HEK293 (cell line): ENCODE results near the gene PKHD1.

ENCODE experiments used
- CTCF ChIA-PET: fragments of 350-600 bp; formaldehyde crosslinking; extraction: SDS; loops from one replicate; lab custom pipeline; 2021; ENCODE audit warnings: antibody characterized with exemption; lab: Yijun Ruan, JAX
- POLR2A ChIA-PET: fragments of 300-600 bp; formaldehyde crosslinking; extraction: SDS; loops from one replicate; lab custom pipeline; 2020; ENCODE audit warnings: antibody characterized with exemption, inconsistent platforms; lab: Yijun Ruan, JAX
- H3K27ac ChIP-seq: fragments of 200-500 bp; sonication (Bioruptor generic); 2 replicates; pipeline ENCODE4 v1.5.1; 2014; ENCODE audit warnings: low read depth, low read length, control low read depth, inconsistent platforms; ENCODE audit errors: extremely low read depth
- H3K36me3 ChIP-seq, 2 experiments: fragments of 200-500 bp in 1 of 2; sonication (Bioruptor generic) in 1 of 2; 1 replicate in 1 of 2; 2 replicates in 1 of 2; pipeline ENCODE4 v1.5.1; 2014 to 2017; ENCODE audit warnings: inconsistent platforms in 2 of 2, low read length in 2 of 2; ENCODE audit not compliant: control insufficient read depth in 2 of 2, insufficient read depth in 1 of 2
- H3K4me1 ChIP-seq: fragments of 200-500 bp; sonication (Bioruptor generic); 2 replicates; pipeline ENCODE4 v1.5.1; 2014; ENCODE audit warnings: mild to moderate bottlenecking, low read length, inconsistent platforms; ENCODE audit not compliant: control insufficient read depth, insufficient read depth
- H3K4me3 ChIP-seq: 2 replicates; pipeline ENCODE4 v1.5.1; 2011; ENCODE audit warnings: low read depth, mild to moderate bottlenecking, control low read depth, low read length, moderate library complexity
- H3K9me3 ChIP-seq: fragments of 200-500 bp; sonication (Bioruptor generic); 2 replicates; pipeline ENCODE4 v1.5.1; 2014; ENCODE audit warnings: low read depth, low read length, inconsistent platforms; ENCODE audit not compliant: control insufficient read depth, insufficient read depth
- GFI1B ChIP-seq: fragments of 450-650 bp; formaldehyde crosslinking; IDR thresholded peaks from 2 replicates; pipeline ENCODE4 v1.5.1; 2016; ENCODE audit warnings: missing biosample characterization, missing genetic modification characterization
- GLIS2 ChIP-seq: fragments of 450-650 bp; formaldehyde crosslinking; IDR thresholded peaks from 2 replicates; pipeline ENCODE4 v1.5.1; 2016; ENCODE audit warnings: missing biosample characterization, missing genetic modification characterization
- MZF1 ChIP-seq: fragments of 450-650 bp; formaldehyde crosslinking; IDR thresholded peaks from 2 replicates; pipeline ENCODE4 v1.5.1; 2017; ENCODE audit warnings: missing biosample characterization, missing genetic modification characterization, borderline replicate concordance
- REPIN1 ChIP-seq: fragments of 450-650 bp; formaldehyde crosslinking; IDR thresholded peaks from 2 replicates; pipeline ENCODE4 v1.5.1; 2017; ENCODE audit warnings: missing biosample characterization, missing genetic modification characterization, low read depth
- WT1 ChIP-seq: fragments of 450-650 bp; formaldehyde crosslinking; IDR thresholded peaks from 2 replicates; pipeline ENCODE4 v1.5.1; 2016; ENCODE audit warnings: missing biosample characterization, missing genetic modification characterization
- YY2 ChIP-seq: fragments of 450-650 bp; formaldehyde crosslinking; IDR thresholded peaks from 2 replicates; pipeline ENCODE4 v1.5.1; 2016; ENCODE audit warnings: missing biosample characterization, missing genetic modification characterization
- ZBTB20 ChIP-seq: fragments of 450-650 bp; formaldehyde crosslinking; IDR thresholded peaks from 2 replicates; pipeline ENCODE4 v1.5.1; 2016; ENCODE audit warnings: missing biosample characterization, missing genetic modification characterization
- ZNF10 ChIP-seq: fragments of 450-650 bp; formaldehyde crosslinking; IDR thresholded peaks from 2 replicates; pipeline ENCODE4 v1.5.1; 2017; ENCODE audit warnings: missing biosample characterization, missing genetic modification characterization
- ZNF138 ChIP-seq: fragments of 450-650 bp; formaldehyde crosslinking; IDR thresholded peaks from 2 replicates; pipeline ENCODE4 v1.5.1; 2016; ENCODE audit warnings: missing biosample characterization, missing genetic modification characterization, borderline replicate concordance
- ZNF140 ChIP-seq: fragments of 450-650 bp; formaldehyde crosslinking; IDR thresholded peaks from 2 replicates; pipeline ENCODE4 v1.5.1; 2016; ENCODE audit warnings: missing biosample characterization, missing genetic modification characterization
- ZNF155 ChIP-seq: fragments of 450-650 bp; formaldehyde crosslinking; IDR thresholded peaks from 2 replicates; pipeline ENCODE4 v1.5.1; 2016; ENCODE audit warnings: missing biosample characterization, missing genetic modification characterization
- ZNF202 ChIP-seq: fragments of 450-650 bp; formaldehyde crosslinking; IDR thresholded peaks from 2 replicates; pipeline ENCODE4 v1.5.1; 2016; ENCODE audit warnings: missing biosample characterization, missing genetic modification characterization, borderline replicate concordance
- ZNF221 ChIP-seq: fragments of 450-650 bp; formaldehyde crosslinking; IDR thresholded peaks from 2 replicates; pipeline ENCODE4 v1.5.1; 2017; ENCODE audit warnings: missing biosample characterization, missing genetic modification characterization, borderline replicate concordance
- ZNF223 ChIP-seq: fragments of 450-650 bp; formaldehyde crosslinking; IDR thresholded peaks from 2 replicates; pipeline ENCODE4 v1.5.1; 2016; ENCODE audit warnings: missing biosample characterization, missing genetic modification characterization
- ZNF24 ChIP-seq: fragments of 450-650 bp; formaldehyde crosslinking; IDR thresholded peaks from 2 replicates; pipeline ENCODE4 v1.5.1; 2016; ENCODE audit warnings: missing biosample characterization, missing genetic modification characterization
- ZNF26 ChIP-seq: fragments of 450-650 bp; formaldehyde crosslinking; IDR thresholded peaks from 2 replicates; pipeline ENCODE4 v1.5.1; 2016; ENCODE audit warnings: missing biosample characterization, missing genetic modification characterization
- ZNF280C ChIP-seq: fragments of 450-650 bp; formaldehyde crosslinking; IDR thresholded peaks from 2 replicates; pipeline ENCODE4 v1.5.1; 2016; ENCODE audit warnings: missing biosample characterization, missing genetic modification characterization
- ZNF354C ChIP-seq: fragments of 450-650 bp; formaldehyde crosslinking; IDR thresholded peaks from 2 replicates; pipeline ENCODE4 v1.5.1; 2016; ENCODE audit warnings: missing biosample characterization, missing genetic modification characterization, low read depth, borderline replicate concordance
- ZNF624 ChIP-seq: fragments of 450-650 bp; formaldehyde crosslinking; IDR thresholded peaks from 2 replicates; pipeline ENCODE4 v1.5.1; 2017; ENCODE audit warnings: missing biosample characterization, missing genetic modification characterization
- ZNF707 ChIP-seq: fragments of 450-650 bp; formaldehyde crosslinking; IDR thresholded peaks from 2 replicates; pipeline ENCODE4 v1.5.1; 2016; ENCODE audit warnings: missing biosample characterization, missing genetic modification characterization
- ZNF791 ChIP-seq: fragments of 450-650 bp; formaldehyde crosslinking; IDR thresholded peaks from 2 replicates; pipeline ENCODE4 v1.5.1; 2016; ENCODE audit warnings: missing biosample characterization, missing genetic modification characterization
- ZNF792 ChIP-seq: fragments of 450-650 bp; formaldehyde crosslinking; IDR thresholded peaks from 2 replicates; pipeline ENCODE4 v1.5.1; 2016; ENCODE audit warnings: missing biosample characterization, missing genetic modification characterization
- ZSCAN30 ChIP-seq: fragments of 450-650 bp; IDR thresholded peaks from 2 replicates; pipeline ENCODE4 v1.5.1; 2018; ENCODE audit warnings: missing biosample characterization, mild to moderate bottlenecking, missing genetic modification characterization, moderate library complexity
- ZSCAN5A ChIP-seq: fragments of 450-650 bp; formaldehyde crosslinking; IDR thresholded peaks from 2 replicates; pipeline ENCODE4 v1.5.1; 2016; ENCODE audit warnings: missing biosample characterization, missing genetic modification characterization
- TF ChIP-seq, protein P1 (sequence below): fragments of 450-650 bp; formaldehyde crosslinking; IDR thresholded peaks from 2 replicates; pipeline ENCODE4 v1.5.1; 2016; ENCODE audit warnings: missing biosample characterization, missing genetic modification characterization
- TF ChIP-seq, protein P2 (sequence below): sonication (generic); formaldehyde crosslinking; IDR thresholded peaks from 2 replicates; pipeline ENCODE4 v1.8.1; 2022; ENCODE audit warnings: mild to moderate bottlenecking, moderate library complexity, missing genetic modification reagents
- TF ChIP-seq, protein P3 (sequence below): fragments of 450-650 bp; formaldehyde crosslinking; IDR thresholded peaks from 2 replicates; pipeline ENCODE4 v1.5.1; 2016; ENCODE audit warnings: missing biosample characterization, missing genetic modification characterization, low read depth

PKHD1 gene

GRCh38 chr6:51578994-51579393 lies 508.4 kb downstream of the PKHD1 start:
- ChIA-PET CTCF (interaction anchor here (1.0 kb wide), 1 partner anchor 9 kb away, joined by 3 read pairs; no protein-coding TSS in a partner anchor), POLR2A (no interaction called here)
- no peak overlapping the region for H3K27ac ChIP-seq
- H3K36me3 ChIP-seq: no peaks in the 10 kb centered on the region
- no peaks in the 10 kb centered on the region for H3K4me1 ChIP-seq
- no peak overlapping the region for H3K4me3 ChIP-seq
- TF ChIP-seq ZNF792 (tag by site-specific recombination) (no peak), ZNF354C (tag by site-specific recombination) (no peak), ZNF24 (no peak), ZNF223 (tag by site-specific recombination) (no peak), ZNF624 (tag by site-specific recombination) (no peak), ZSCAN30 (tag by site-specific recombination) (no peak), YY2 (no peak), ZNF26 (tag by site-specific recombination) (no peak), ZNF202 (tag by site-specific recombination) (no peak), GLIS2 (tag by site-specific recombination) (no peak), ZNF10 (tag by site-specific recombination) (no peak), GFI1B (no peak), WT1 (tag by site-specific recombination) (no peak), ZNF138 (no peak), ZNF280C (no peak), MZF1 (no peak), ZNF707 (no peak), ZNF155 (tag by site-specific recombination) (no peak)
- TF ChIP-seq, protein P1, sequence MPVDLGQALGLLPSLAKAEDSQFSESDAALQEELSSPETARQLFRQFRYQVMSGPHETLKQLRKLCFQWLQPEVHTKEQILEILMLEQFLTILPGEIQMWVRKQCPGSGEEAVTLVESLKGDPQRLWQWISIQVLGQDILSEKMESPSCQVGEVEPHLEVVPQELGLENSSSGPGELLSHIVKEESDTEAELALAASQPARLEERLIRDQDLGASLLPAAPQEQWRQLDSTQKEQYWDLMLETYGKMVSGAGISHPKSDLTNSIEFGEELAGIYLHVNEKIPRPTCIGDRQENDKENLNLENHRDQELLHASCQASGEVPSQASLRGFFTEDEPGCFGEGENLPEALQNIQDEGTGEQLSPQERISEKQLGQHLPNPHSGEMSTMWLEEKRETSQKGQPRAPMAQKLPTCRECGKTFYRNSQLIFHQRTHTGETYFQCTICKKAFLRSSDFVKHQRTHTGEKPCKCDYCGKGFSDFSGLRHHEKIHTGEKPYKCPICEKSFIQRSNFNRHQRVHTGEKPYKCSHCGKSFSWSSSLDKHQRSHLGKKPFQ (tag by site-specific recombination): no peak
- TF ChIP-seq, protein P2, sequence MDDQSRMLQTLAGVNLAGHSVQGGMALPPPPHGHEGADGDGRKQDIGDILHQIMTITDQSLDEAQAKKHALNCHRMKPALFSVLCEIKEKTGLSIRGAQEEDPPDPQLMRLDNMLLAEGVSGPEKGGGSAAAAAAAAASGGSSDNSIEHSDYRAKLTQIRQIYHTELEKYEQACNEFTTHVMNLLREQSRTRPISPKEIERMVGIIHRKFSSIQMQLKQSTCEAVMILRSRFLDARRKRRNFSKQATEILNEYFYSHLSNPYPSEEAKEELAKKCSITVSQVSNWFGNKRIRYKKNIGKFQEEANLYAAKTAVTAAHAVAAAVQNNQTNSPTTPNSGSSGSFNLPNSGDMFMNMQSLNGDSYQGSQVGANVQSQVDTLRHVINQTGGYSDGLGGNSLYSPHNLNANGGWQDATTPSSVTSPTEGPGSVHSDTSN (CRISPR knock-in tag): no peak
- H3K9me3 ChIP-seq: no peaks in the 10 kb centered on the region

- Histone ChIP-seq H3K4me1 (no peaks in the 10 kb centered on the region), H3K9me3 (no peaks in the 10 kb centered on the region), H3K27ac (no peak overlapping the region), H3K36me3 (no peaks in the 10 kb centered on the region), H3K4me3 (no peak overlapping the region)
- ChIA-PET CTCF (interaction anchor here (1.0 kb wide), 1 partner anchor 9 kb away, joined by 3 read pairs; no protein-coding TSS in a partner anchor), POLR2A (no interaction called here)
- TF ChIP-seq ZSCAN5A (tag by site-specific recombination) (no peak), ZNF791 (tag by site-specific recombination) (no peak), ZBTB20 (tag by site-specific recombination) (no peak), REPIN1 (no peak), ZNF221 (no peak), ZNF140 (no peak)
- TF ChIP-seq, protein P3, sequence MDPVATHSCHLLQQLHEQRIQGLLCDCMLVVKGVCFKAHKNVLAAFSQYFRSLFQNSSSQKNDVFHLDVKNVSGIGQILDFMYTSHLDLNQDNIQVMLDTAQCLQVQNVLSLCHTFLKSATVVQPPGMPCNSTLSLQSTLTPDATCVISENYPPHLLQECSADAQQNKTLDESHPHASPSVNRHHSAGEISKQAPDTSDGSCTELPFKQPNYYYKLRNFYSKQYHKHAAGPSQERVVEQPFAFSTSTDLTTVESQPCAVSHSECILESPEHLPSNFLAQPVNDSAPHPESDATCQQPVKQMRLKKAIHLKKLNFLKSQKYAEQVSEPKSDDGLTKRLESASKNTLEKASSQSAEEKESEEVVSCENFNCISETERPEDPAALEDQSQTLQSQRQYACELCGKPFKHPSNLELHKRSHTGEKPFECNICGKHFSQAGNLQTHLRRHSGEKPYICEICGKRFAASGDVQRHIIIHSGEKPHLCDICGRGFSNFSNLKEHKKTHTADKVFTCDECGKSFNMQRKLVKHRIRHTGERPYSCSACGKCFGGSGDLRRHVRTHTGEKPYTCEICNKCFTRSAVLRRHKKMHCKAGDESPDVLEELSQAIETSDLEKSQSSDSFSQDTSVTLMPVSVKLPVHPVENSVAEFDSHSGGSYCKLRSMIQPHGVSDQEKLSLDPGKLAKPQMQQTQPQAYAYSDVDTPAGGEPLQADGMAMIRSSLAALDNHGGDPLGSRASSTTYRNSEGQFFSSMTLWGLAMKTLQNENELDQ (tag by site-specific recombination): no peak
Observed at GRCh38 chr6:51578362-51578761, 509.1 kb downstream of the PKHD1 start.
